Psoas muscle (tissue), 8 donors: ENCODE measurements around the gene ICE1. TPM values are rescaled to one million over a fixed set of nuclear protein-coding genes. Genes with fewer than 3 reads are reported as not detected.

Experiments used
- ATAC-seq, 4 donors: fragments of 200-7000 bp; cut with Tn5 transposase; one replicate each; pipeline ENCODE4 v1.9.1; 2020; ENCODE audit warnings: moderate library complexity in 3 of 4, mild to moderate bottlenecking in 2 of 4
- DNase-seq, 2 donors: peaks; one replicate each; pipeline ENCODE4 v3.0.0-alpha.2; 2020
- H3K27ac ChIP-seq: fragments of 200-600 bp; one replicate; pipeline ENCODE4 v1.8.0; 2022
- H3K27me3 ChIP-seq, 3 donors: fragments of 200-600 bp in 1 of 3; one replicate each; pipeline versions ENCODE4 v1.6.1 to v1.8.0; 2013 to 2022; ENCODE audit warnings: low read length in 2 of 3, mild to moderate bottlenecking in 2 of 3, moderate library complexity in 1 of 3; ENCODE audit not compliant: insufficient read depth in 3 of 3
- H3K36me3 ChIP-seq, 2 donors: fragments of 200-600 bp in 1 of 2; one replicate each; pipeline versions ENCODE4 v1.6.1 to v1.8.0; 2013 to 2022; ENCODE audit warnings: low read depth in 1 of 2, mild to moderate bottlenecking in 1 of 2, moderate library complexity in 1 of 2; ENCODE audit not compliant: insufficient read depth in 1 of 2
- H3K4me1 ChIP-seq: fragments of 200-600 bp; one replicate; pipeline ENCODE4 v1.8.0; 2022
- H3K4me3 ChIP-seq: fragments of 200-600 bp; one replicate; pipeline ENCODE4 v1.8.0; 2022; ENCODE audit warnings: mild to moderate bottlenecking
- H3K9me3 ChIP-seq: fragments of 200-600 bp; one replicate; pipeline ENCODE4 v1.8.0; 2022
- CTCF ChIP-seq: fragments of 200-600 bp; IDR thresholded peaks from one replicate; pipeline ENCODE4 v1.8.0; 2022; ENCODE audit warnings: antibody characterized with exemption
- WGBS, 3 donors: extraction: QIAGEN DNeasy Blood & Tissue Kit; methylation state at CpG; one replicate each; pipeline versions ENCODE4 v1.1.6 to v1.1.7; 2013; 5-methylcytosine and 5-hydroxymethylcytosine counted together
- intact Hi-C, 2 donors: fragments of 100-400 bp; cut with DNase I; formaldehyde crosslinking; loops; one replicate each; pipeline versions ENCODE4 v1.11.0 to v1.14.2; 2022
- polyA plus RNA-seq, 3 donors: library from polyadenylated mRNA; stranded (reverse); fragments of 200-250 nt; gene quantifications; one replicate each; pipeline ENCODE4 v1.2.3, GENCODE V29; 2013
- total RNA-seq, 4 donors: library from RNA; stranded (reverse); fragmentation: NEBNext Ultra II Directional in 2 of 4; extraction: Animal tissue kit (Norgen Biotek cat#: 25700) in 2 of 4; gene quantifications; one replicate each; pipeline versions ENCODE4 v1.2.1 to v1.2.4, GENCODE V29; 2021 to 2023
- donor health status: healthy with polysubstance abuse.
- donor health status: DM: no; HTN: no; CAD: no; lungs with moderate emphysema.
- donor health status: Bipolar disorder and iron deficiency.
- donor health status: healthy.
- donor health status: DM: yes; HTN: yes; CAD: no.
- donor health status: DM: no; HTN: no; CAD: no.
- donor health status: DM: no; HTN: no; CAD: no.
- donor health status: DM: yes; HTN: yes; CAD: no.

ICE1 gene
- total and polyA plus RNA-seq, 7 donors = 9.9 to 33.6 (median 26.4) TPM

GRCh38 chr5:5522336-5522735 is 99.9 kb downstream of the ICE1 start:
- ATAC-seq = no peak
- no peak for TF ChIP-seq CTCF
- Histone ChIP-seq H3K4me3 (no peak overlapping the region), H3K36me3 (no peaks in the 10 kb centered on the region), H3K27ac (no peak overlapping the region), H3K27me3 (no peaks in the 10 kb centered on the region), H3K9me3 (no peaks in the 10 kb centered on the region), H3K4me1 (no peaks in the 10 kb centered on the region)
- WGBS, 3 donors = 77 to 80% (median 79%) methylated on average over 2 of the region's 2 CpGs
- intact Hi-C loops = no loop called here
- no peak for DNase-seq

- H3K36me3 ChIP-seq = no peaks in the 10 kb centered on the region
- no peak overlapping the region for H3K4me3 ChIP-seq
- no peaks in the 10 kb centered on the region for H3K9me3 ChIP-seq
- no peak for TF ChIP-seq CTCF
- no peaks in the 10 kb centered on the region for H3K27me3 ChIP-seq
- no peak for ATAC-seq
- intact Hi-C loops = no loop called here
- no peaks in the 10 kb centered on the region for H3K4me1 ChIP-seq
- 88 to 92% (median 88%) methylated on average over 6 of the region's 6 CpGs for WGBS, 3 donors
- DNase-seq = no peak
- H3K27ac ChIP-seq = no peak overlapping the region
These were observed 100.6 kb downstream of the ICE1 start for GRCh38 chr5:5523066-5523505.

- ATAC-seq (no peak), DNase-seq (no peak)
- TF ChIP-seq CTCF = no peak
- no peaks in the 10 kb centered on the region for H3K36me3 ChIP-seq
- no peak overlapping the region for H3K4me3 ChIP-seq
- intact Hi-C loops = no loop called here
- 78 to 80% (median 79%) methylated on average over 3 of the region's 3 CpGs for WGBS, 3 donors
- H3K27ac ChIP-seq = no peak overlapping the region
- H3K27me3 ChIP-seq = no peaks in the 10 kb centered on the region
- no peaks in the 10 kb centered on the region for H3K9me3 ChIP-seq
- H3K4me1 ChIP-seq = no peaks in the 10 kb centered on the region
These were observed 101.8 kb downstream of the ICE1 start for GRCh38 chr5:5524327-5524726.

GRCh38 chr5:5531371-5531770 is 108.9 kb downstream of the ICE1 start:
- H3K9me3 ChIP-seq = no peaks in the 10 kb centered on the region
- intact Hi-C loops = no loop called here
- no peak overlapping the region for H3K27ac ChIP-seq
- 23 to 26% (median 24%) methylated on average over 5 of the region's 5 CpGs for WGBS, 3 donors
- H3K36me3 ChIP-seq = no peaks in the 10 kb centered on the region
- no peak for TF ChIP-seq CTCF
- H3K4me3 ChIP-seq = no peak overlapping the region
- no peak for DNase-seq
- H3K27me3 ChIP-seq = peaks cover 0 to 5% (median 4%) of the 10 kb centered on the region in 3 donors
- no peaks in the 10 kb centered on the region for H3K4me1 ChIP-seq
- ATAC-seq = no peak

- ATAC-seq = no peak
- no peak for TF ChIP-seq CTCF
- H3K9me3 ChIP-seq = no peaks in the 10 kb centered on the region
- no peaks in the 10 kb centered on the region for H3K4me1 ChIP-seq
- H3K27me3 ChIP-seq = peaks cover 0 to 5% (median 4%) of the 10 kb centered on the region in 3 donors
- WGBS, 3 donors = 65 to 66% (median 65%) methylated on average over 13 of the region's 13 CpGs
- H3K36me3 ChIP-seq = no peaks in the 10 kb centered on the region
- intact Hi-C loops = no loop called here
- H3K27ac ChIP-seq = no peak overlapping the region
- H3K4me3 ChIP-seq = no peak overlapping the region
- DNase-seq = no peak
These were observed 110.0 kb downstream of the ICE1 start for GRCh38 chr5:5532306-5533076.
